HG03571 (cell line): ENCODE measurements around the gene RGPD4.
"Not testable (repeated sequence)": the region's sequence is repeated elsewhere in the genome, so short reads cannot be mapped to it uniquely, and the experiment has no call there.

Experiments used
- ATAC-seq: cut with Tn5 transposase; IDR thresholded peaks from one replicate; pipeline ENCODE4 v1.9.1; 2021; ENCODE audit not compliant: unreplicated experiment

The RGPD4 gene

GRCh38 chr2:107826749-107827148 lies at the start of gene RGPD4:
RGPD4 (plus strand) TSS chr2:107826892; CDS start chr2:107827014, 122 bp downstream.
- ATAC-seq: not testable (repeated sequence)

- ATAC-seq: no peak
Observed at GRCh38 chr2:107777974-107778373, 48.7 kb upstream of the RGPD4 start.

DNA sequence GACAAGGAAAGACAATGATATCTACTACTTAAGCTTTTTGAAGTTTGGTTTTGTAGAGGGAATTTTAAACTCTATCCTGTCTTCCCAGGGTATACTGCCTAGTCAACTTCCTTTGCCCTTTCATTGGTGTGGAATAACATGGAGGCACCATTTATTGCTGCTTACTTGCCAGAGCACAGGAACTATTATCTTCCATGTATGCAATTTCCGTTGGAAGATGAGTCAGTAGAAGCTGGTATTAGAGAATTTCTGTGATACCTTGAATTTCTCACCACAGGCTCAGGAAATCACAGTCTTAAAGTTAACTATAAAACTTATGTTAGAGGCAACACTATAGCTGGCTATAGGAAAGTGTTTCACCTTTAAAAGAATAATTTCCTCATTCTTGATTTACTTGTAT lies 40.9 kb upstream of the RGPD4 start:
- no peak for ATAC-seq

DNA sequence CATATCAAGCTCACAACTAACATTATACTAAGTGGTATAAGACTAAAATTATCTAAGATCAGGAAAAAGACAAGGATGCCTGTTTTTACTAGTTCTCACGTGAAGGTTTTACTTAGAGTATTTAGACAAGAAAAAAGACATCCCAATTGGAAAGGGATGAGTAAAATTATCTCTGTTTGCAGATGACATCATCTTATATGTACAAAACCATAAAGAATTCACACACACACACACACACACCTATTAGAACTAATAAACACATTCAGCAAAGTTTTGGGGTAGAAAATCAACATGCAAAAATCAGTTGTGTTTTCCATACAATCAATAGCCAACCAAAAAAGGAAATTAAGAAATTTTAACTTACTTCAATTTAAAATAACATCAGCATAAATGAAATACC lies 35.9 kb upstream of the RGPD4 start:
- no peak for ATAC-seq

- no peak for ATAC-seq
Observed at GRCh38 chr2:107801498-107801897, 25.2 kb upstream of the RGPD4 start.

DNA sequence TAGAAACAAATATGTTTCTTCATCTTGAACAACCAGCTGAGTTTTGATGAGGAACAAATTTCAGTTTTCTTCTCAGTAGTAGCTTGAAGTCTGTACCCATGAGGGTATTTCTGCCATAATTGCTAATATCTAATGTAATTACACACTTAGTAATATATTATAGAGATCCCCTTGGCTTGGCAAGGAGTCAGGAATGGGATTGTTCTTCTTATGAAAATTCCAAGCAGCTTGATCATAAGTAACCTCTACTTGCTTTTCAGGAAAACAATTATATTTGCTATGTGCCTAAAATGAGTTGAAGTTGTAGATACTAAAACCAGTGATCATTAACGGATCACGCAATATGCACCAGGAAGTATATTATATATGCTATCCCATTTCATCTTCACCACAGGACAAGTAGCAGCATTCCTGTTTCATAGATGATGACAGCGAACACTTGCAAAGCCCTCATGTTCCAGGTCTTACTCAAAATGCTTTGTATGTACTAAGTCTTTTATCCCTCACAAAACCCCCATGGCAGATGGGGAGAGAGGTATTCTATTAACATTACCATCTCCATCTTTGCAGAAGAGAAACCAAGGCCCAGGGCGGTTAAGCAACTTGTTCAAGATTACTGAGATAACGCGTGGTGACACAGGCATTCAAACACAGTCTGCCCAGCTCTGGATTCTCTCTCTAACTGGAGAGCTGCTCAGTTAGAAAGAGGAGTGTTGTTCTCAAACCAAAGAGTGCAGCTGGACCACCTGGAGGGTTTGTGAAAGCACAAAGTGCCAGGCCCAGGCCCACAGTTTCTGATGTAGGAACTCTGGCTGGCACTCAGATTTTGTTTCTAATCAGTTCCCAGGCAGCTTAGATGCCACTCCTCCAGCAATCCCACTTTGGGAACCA lies 21.8 kb upstream of the RGPD4 start:
- ATAC-seq: no peak

- ATAC-seq: no peak
Observed at GRCh38 chr2:107806901-107807300, 19.8 kb upstream of the RGPD4 start.

DNA sequence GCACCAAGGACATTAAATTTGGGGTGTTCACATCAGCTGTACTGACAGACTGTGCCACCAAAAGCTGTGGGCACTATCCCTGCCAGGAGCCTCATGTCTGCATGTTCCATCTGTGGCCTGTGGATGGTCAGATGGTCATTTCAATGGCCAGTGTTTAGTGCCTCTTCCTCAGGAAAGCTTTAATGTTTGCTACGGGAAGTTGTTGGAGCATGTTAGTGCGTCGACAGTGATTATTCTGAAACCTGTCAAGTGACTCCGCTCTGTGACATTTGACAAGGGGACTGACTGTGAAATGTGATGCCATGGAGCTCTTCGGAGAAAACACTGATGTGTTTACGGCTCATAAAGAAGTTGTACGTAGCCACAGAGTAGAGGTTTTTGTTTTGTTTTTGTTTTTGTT lies 18.7 kb upstream of the RGPD4 start:
- no peak for ATAC-seq

- no peak for ATAC-seq
Observed at GRCh38 chr2:107808959-107809358, 17.7 kb upstream of the RGPD4 start.

GRCh38 chr2:107809835-107810234 lies 16.9 kb upstream of the RGPD4 start:
- no peak for ATAC-seq

GRCh38 chr2:107810734-107811133 lies 16.0 kb upstream of the RGPD4 start:
- no peak for ATAC-seq

DNA sequence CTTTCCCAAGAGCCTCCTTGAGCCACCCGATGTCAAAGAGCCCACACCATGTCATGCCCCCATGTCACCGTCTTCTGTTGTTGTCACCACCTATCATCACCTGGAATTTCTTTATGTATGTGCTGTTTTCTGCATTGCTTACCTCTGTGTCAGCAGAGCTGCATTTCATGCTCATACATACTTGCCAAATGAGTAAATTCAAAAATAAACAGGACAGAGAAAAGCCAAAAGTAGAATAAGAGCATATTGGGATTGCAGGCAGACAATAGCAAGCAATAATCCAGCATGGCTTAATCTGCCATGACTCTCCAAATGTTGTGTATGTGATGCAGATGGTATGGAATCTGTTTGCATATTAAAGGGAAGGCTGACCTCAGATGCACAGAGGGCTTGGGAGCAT lies 15.3 kb upstream of the RGPD4 start:
- ATAC-seq: no peak

GRCh38 chr2:107812006-107812405 lies 14.7 kb upstream of the RGPD4 start:
- ATAC-seq: no peak

DNA sequence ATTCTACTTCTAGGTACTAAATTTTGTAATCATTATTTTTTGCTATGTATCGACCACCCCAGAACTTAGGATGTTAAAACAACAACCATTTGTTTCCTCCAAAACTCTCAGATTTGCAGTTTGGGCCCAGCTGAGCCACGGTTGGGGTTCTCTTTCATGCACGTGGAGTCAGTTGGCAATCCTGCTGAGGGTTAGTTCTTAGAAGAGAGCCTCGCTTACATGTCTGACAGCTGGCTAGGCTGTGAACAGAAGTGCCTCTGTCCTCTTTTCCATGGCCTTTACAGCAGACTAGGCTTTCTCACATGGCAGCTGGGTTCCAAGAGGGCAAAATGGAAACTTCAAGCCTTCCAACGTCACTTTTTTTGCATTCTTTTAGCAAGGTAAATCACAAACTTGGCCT lies 9.3 kb upstream of the RGPD4 start:
- ATAC-seq: no peak

- ATAC-seq: no peak
Observed at GRCh38 chr2:107822302-107822701, 4.4 kb upstream of the RGPD4 start.

- no peak for ATAC-seq
Observed at GRCh38 chr2:107824451-107825205, 2.1 kb upstream of the RGPD4 start.

DNA sequence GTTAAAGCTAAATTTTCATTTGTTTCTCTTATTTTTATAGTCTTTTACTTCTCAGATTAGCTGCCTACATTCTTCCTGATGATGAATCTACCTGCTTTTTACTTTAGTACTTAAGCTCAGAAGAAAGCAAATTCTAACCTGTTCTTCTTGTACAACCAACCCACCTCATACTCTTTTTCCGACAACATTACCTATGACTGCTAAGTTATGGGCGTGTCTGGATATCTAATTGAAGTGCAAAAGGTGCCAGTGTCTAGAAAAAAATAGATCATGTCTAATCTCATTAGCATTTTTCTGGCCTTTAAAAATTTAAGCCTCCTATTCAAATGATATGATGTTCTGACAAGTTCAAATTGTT lies 1.5 kb upstream of the RGPD4 start:
- ATAC-seq: no peak

- ATAC-seq: not testable (repeated sequence)
Observed at GRCh38 chr2:107829514-107829913, 2.8 kb downstream of the RGPD4 start.

- not testable (repeated sequence) for ATAC-seq
Observed at GRCh38 chr2:107833152-107833551, 6.5 kb downstream of the RGPD4 start.

DNA sequence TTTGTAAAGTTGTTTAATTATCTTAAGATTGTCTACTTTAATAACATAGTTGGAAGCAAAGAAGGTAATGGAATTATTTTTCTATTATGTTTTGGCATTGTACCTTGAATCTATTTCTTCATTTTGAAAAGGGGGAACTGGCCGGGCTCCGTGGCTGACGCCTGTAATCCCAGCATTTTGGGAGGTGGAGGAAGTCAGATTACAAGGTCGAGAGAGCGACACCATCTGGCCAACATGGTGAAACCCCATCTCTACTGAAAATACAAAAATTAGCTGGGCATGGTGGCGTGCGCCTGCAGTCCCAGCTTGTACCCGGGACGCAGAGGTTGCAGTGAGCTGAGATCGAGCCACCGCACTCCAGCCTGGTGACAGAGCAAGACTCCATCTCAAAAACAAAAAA lies 6.9 kb downstream of the RGPD4 start:
- ATAC-seq: not testable (repeated sequence)

DNA sequence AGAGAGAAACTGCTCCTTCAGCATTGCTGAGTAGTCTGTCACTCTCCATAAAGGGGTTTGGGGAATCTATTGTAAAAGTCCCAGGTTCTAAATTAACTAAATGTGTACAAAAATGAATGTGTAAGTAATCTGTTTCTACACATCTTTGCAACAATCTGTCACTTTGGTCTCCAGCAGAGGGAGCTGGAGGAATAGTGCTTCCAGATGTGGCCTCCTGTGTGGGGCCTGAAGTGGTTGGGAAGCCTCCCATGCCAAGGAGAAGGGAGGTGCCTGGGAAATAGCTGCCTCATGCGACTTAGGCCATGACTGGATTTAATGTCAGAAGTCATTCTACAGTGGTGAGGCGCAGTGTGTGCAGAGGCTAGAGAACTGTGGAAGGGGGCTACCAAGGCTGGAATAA lies 89.4 kb downstream of the RGPD4 start:
- not testable (repeated sequence) for ATAC-seq

DNA sequence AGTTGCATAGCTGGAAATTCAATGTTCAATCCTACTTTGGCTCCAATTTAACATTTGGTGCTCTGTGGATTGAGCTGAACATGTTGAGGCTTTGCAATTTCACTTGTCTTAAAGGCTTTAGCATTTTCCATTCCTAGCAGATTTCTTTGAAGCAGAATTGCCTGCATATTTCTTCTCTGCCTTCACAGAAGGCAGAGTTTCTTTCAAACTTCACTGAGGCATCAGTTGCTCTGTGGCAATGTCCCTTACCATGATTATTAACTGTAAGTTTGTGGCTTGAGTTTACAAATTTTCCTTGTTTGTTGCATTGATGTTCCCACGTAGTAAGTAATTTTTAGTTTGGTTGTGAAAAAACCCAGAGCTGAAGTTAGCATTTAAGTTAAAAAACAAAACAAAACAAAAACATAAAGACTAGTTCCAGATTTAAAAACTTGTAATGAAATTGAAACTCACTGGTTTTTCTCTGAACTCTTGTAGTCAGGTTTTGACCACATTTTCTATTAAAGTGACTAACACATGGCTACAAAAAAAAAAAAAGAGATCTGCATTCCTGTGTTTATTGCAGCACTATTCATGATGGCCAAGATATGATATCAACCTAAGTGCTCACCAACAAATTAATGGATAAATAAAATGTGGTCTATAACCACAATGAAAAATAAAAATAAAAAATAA lies 90.1 kb downstream of the RGPD4 start:
- ATAC-seq: not testable (repeated sequence)
